OCI-LY3 (cell line): ENCODE data around the gene CMTM3.

Experiments used
- EZH2phosphoT487 ChIP-seq: fragments of 200-600 bp; shearing (Covaris generic); IDR thresholded peaks from 2 replicates; pipeline ENCODE4 v1.6.1; 2018; ENCODE audit warnings: antibody characterized with exemption, mixed run types, low read depth
- TF ChIP-seq, protein P1 (sequence below): fragments of 200-600, 300-600 bp; sonication (generic); IDR thresholded peaks from 2 replicates; pipeline ENCODE4 v1.5.1; 2014; ENCODE audit warnings: antibody characterized with exemption, low read length, low read depth

DNA sequence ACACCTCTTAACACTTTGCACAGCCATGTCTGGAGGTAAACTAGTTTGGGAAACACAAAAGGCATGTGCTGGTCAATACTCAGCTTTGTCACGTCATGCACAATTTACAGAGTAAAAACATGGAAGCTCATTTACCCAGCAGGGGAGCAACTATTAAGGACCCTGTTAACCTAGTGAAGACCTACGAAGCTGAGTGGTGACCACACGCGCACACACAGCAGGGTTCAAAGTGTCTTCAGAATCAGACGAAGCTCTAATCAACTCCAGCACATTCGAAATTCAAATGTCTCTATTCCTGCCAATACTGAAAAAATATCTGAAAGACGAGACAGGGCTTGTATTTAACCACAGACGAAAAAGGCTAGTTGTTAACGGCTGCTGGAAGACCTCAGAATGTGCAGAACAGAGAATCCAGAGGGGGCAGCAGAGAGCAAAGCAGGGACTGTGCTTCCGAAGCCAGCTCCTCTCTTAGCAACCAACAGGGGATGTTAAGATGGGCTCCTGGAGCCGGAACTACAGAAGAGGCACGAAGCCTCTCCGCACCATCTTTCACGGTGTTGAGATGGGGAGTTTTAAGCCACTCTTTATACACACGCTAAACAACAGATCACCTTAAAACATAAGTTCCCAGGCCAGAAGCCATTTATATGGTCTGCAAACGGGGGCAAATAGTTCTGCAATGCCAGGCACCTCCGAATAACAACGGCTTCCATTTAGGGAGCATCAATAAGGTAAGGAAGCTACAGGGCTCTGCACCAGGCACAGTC lies 46.4 kb downstream of the CMTM3 start:
- TF ChIP-seq, protein P1, sequence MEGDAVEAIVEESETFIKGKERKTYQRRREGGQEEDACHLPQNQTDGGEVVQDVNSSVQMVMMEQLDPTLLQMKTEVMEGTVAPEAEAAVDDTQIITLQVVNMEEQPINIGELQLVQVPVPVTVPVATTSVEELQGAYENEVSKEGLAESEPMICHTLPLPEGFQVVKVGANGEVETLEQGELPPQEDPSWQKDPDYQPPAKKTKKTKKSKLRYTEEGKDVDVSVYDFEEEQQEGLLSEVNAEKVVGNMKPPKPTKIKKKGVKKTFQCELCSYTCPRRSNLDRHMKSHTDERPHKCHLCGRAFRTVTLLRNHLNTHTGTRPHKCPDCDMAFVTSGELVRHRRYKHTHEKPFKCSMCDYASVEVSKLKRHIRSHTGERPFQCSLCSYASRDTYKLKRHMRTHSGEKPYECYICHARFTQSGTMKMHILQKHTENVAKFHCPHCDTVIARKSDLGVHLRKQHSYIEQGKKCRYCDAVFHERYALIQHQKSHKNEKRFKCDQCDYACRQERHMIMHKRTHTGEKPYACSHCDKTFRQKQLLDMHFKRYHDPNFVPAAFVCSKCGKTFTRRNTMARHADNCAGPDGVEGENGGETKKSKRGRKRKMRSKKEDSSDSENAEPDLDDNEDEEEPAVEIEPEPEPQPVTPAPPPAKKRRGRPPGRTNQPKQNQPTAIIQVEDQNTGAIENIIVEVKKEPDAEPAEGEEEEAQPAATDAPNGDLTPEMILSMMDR, result peak; percentile 86
- TF ChIP-seq EZH2phosphoT487, result no peak
